ENCODE data around the gene TMC1. TPM values are rescaled to one million over a fixed set of nuclear protein-coding genes. Genes with fewer than 3 reads are reported as not detected.

The TMC1 gene
- total and polyA plus RNA-seq, 9 donors, result 0.12 to 1.4 (median 0.48) TPM

GRCh38 chr9:72529531-72529930, 8.1 kb downstream of the TMC1 start:
- WGBS, 3 donors, result 66 to 82% (median 66%) methylated on average over 1 of the region's 1 CpG

DNA sequence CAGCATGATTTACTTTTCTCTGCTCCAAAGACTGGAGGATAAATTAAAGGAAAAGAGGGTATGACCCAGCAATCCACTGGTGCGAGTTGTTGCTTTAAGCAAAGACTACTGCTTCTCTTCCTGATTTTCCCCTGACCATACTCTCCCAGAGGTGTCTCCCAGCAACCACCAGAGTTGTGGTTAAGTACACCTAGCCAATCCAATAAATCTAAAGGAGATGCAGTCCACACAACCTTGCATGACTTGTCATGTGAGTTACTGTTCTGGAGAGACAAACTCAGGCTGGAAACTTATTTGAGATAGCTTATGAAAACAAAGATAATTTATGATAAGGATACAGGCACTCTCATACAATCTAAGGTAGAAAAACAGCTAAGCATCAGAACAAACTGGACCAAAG, 11.9 kb downstream of the TMC1 start:
- Histone ChIP-seq H3K9me3 (no peaks in the 10 kb centered on the region), H3K4me1 (ENCODE audit: insufficient read depth) (peaks cover 1% of the 10 kb centered on the region), H3K4me3 (no peak overlapping the region), H3K36me3 (no peaks in the 10 kb centered on the region), H3K27ac (no peak overlapping the region), H3K27me3 (no peaks in the 10 kb centered on the region)
- intact Hi-C loops (cut with DNase I), result no loop called here
- TF ChIP-seq EP300 (IDR thresholded peaks at IDR 0.05) (no peak), POLR2A (IDR thresholded peaks at IDR 0.05) (no peak), CTCF (IDR thresholded peaks at IDR 0.05) (no peak)
- no peak for DNase-seq
- 42 to 71% (median 63%) methylated on average over 1 of the region's 1 CpG for WGBS, 3 donors

More at GRCh38 chr9:72529531-72529930, 8.1 kb downstream of the TMC1 start:
- no peaks in the 10 kb centered on the region for H3K9me3 ChIP-seq
- H3K27ac ChIP-seq, result no peak overlapping the region
- TF ChIP-seq CTCF (IDR thresholded peaks at IDR 0.05), result no peak
- TF ChIP-seq POLR2A (IDR thresholded peaks at IDR 0.05), result no peak
- TF ChIP-seq EP300 (IDR thresholded peaks at IDR 0.05), result no peak
- H3K4me3 ChIP-seq, result no peak overlapping the region
- DNase-seq, result no peak
- H3K36me3 ChIP-seq, result no peaks in the 10 kb centered on the region
- no peaks in the 10 kb centered on the region for H3K27me3 ChIP-seq
- H3K4me1 ChIP-seq (ENCODE audit: insufficient read depth), result peaks cover 6% of the 10 kb centered on the region
- intact Hi-C loops (cut with DNase I), result no loop called here

DNA sequence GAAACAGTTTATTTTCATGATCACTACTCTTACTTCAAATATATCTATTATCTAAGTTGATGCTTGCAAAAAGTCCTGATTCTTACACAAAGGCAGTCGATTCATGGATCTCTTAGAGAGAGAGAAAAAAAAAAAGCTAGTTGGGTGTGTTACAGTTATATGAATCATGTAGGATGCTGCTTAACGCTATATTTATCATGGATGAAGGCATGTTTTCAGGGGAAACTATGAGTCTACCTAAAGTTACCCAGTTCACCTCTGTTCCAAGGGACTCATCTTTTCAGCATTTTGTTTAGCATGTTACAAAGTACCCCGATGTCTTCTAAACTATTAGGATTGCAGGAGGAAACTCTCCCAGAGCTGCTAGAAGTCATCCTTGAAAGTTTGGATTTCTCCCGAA, 13.5 kb downstream of the TMC1 start:
- Histone ChIP-seq H3K4me3 (no peak overlapping the region), H3K27ac (no peak overlapping the region), H3K9me3 (no peaks in the 10 kb centered on the region), H3K4me1 (ENCODE audit: insufficient read depth) (no peaks in the 10 kb centered on the region), H3K36me3 (no peaks in the 10 kb centered on the region), H3K27me3 (no peaks in the 10 kb centered on the region)
- no peak for TF ChIP-seq EP300 (IDR thresholded peaks at IDR 0.05)
- TF ChIP-seq POLR2A (IDR thresholded peaks at IDR 0.05), result no peak
- TF ChIP-seq CTCF (IDR thresholded peaks at IDR 0.05), result no peak
- intact Hi-C loops (cut with DNase I), result no loop called here
- 69 to 74% (median 72%) methylated on average over 4 of the region's 4 CpGs for WGBS, 3 donors
- DNase-seq, result no peak

- H3K4me3 ChIP-seq, result no peak overlapping the region
- no peaks in the 10 kb centered on the region for H3K36me3 ChIP-seq
- no peaks in the 10 kb centered on the region for H3K4me1 ChIP-seq (ENCODE audit: insufficient read depth)
- no peak for DNase-seq
- no peaks in the 10 kb centered on the region for H3K27me3 ChIP-seq
- intact Hi-C loops (cut with DNase I), result no loop called here
- no peak overlapping the region for H3K27ac ChIP-seq
- TF ChIP-seq EP300 (IDR thresholded peaks at IDR 0.05) (no peak), POLR2A (IDR thresholded peaks at IDR 0.05) (no peak), CTCF (IDR thresholded peaks at IDR 0.05) (no peak)
- no peaks in the 10 kb centered on the region for H3K9me3 ChIP-seq
Measured at GRCh38 chr9:72537011-72537545, 15.7 kb downstream of the TMC1 start.

Measured in ovary (tissue), 9 donors.